Fibroblast of gingiva (primary cell): ENCODE data around the gene MSGN1.

ENCODE experiments used
- DNase-seq: peaks from one replicate; pipeline ENCODE4 v3.0.0-alpha.2; 2011; ENCODE audit warnings: low read depth

Gene MSGN1

DNA sequence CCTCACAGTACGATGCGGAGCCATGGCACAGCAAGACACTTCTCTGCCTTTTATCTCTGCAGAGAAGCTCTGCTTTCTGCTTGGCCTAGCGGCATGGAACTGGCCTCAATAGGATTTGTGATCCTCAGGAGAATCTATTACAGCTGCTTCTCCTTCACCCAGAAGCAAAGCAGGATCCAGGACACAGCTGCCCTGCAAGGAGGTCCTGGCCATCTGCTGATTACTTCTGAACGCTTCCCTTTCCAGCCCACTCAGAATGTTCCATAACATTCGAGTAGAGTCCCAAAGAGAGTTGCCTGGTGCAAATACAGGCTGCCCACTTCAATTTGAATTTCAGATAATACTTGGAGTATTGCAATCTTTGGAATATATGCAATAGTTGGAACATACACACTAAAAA lies 33.0 kb downstream of the MSGN1 start:
- no peak for DNase-seq

DNA sequence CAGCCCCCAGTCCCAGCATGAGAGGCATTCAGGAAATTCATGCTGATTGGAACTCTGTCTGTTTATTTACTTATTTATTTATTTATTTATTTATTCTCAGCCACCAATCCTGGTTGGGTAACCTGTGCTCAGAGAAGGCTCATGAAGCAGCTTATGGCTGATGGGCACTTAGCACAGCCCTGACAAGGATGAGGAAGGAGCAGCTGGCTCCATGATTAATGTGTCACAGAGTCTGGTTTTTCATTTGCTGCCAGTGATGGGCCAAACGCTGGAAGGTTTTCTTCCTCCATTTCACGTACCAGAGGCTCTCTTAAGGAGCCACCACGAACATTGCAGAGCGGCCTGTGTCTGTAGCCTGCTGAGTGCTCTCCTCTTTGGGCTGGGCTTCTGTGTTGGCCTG lies 33.9 kb downstream of the MSGN1 start:
- DNase-seq: no peak

DNA sequence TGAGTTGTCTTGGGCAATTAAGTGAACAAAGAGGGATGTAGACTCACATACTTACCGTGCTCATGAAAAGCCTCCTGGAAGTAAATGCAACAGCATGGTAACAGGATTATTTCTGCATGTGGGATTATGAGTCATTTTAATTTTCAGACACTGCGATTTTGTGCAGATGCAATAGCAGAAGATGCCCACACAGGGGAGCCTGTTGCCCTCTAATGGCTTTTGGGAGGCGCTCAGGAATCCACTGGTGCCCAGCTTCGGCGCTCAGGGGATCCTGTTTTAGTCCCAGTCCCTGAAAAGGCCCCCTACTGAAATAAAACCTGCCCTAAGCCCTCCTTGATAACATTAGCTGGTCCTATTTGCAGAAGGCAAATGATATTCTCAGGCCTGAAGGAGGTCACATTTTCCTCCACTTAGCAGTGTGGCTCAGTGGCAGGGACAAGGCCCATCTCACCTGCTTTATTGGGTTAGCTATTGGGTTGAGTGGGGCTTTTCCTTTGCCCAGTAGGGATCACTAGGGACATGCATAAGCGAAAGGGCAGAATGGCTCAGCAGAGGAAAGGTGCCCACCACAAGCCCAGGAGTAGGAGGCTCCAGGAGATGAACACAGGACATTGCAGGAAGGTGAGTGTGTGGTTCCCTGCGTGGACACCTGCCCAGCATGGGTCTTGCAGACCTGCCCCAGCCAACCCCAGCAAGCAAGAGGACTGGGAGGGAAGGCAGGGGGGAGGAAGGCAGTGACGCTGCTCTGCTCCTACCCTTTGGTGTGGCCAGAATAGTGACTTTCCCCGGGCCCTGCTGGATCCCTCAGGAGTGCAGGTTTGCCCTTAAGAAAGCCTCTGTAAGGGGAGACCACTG lies 35.7 kb downstream of the MSGN1 start:
- peak; percentile 54 for DNase-seq

DNA sequence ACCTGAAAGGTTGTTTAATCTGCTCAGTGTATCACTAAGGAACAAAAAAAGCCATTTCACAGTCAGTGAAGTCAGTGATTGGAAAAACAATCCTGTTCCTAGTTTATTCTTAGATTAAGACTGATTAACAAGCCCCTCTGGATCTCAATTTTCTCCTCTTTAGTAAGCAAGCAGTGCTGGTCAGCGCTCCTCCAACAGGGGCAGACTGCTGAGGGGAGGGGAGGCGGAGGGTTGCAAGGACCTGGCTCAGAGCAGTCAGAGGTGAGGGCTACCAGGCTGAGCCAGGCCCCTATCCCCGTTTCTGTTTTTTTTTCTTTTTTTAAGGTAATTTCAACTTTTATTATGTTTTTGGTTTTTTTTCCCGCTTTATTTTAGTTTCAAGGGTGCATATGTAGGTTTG lies 37.5 kb downstream of the MSGN1 start:
- DNase-seq: no peak

DNA sequence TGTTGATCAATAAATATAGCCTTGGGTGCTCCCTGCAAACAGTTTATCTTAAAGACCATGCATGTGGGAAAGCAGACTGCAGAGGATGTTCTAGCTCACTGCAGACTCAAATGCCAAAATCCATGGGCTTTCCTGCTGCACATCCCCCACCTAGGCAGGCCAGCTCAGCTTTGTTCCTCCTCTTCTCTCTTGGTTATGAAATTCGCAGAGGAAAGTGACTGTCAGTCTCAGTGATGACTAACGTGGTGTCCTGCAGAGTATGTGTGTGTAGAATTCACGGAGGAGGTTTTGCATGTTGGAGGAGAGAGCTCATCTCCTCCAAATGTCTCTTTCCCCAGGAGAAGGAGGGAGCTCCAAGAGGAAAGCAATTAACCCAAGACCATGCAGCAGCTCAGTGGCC lies 40.8 kb downstream of the MSGN1 start:
- DNase-seq: no peak

DNA sequence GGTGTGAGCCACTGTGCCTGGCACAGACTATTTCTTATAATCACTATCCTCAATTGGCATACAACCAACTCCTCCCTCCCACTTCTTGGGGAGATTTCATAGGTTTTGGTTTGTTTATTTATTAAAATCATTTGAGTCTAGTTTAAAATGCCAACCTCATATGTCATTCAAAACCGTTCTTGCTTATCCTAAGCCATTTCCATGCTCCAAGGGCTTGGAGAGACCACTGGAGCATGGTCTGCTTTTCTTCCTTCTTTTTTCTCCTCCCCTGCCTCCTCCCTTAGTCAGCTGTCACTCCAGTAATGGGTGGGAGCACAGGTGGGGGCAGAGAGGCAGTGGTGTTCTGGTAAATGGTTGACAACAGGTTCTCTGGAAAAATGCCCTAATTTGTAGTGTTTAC lies 41.8 kb downstream of the MSGN1 start:
- DNase-seq: no peak

GRCh38 chr2:17863539-17863938 lies 47.3 kb downstream of the MSGN1 start:
- no peak for DNase-seq

- DNase-seq: no peak
Measured at GRCh38 chr2:17864676-17865075, 48.4 kb downstream of the MSGN1 start.

DNA sequence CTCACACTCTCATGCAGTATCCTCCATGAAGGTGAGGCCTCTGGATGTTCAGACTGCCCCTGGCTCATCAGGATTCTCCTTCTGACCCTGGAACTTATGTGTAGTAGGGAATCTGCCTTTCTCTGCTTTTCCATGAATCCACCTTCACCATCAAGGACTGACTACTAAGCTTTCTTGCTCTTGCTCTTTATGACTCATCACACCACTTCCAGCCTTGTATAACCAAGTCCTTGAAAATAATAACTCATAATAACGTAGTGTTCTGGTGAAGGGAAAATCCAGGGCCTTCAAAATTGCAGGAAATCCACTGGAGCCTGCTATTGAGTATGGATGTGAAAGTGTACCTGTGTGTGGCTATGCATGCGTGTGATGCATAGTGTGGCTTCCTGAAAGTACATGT lies 50.9 kb downstream of the MSGN1 start:
- DNase-seq: no peak
